ENCODE results near the gene SLC22A14.

Gene SLC22A14

GRCh38 chr3:38347421-38348200 is 65.5 kb downstream of the SLC22A14 start:
- no peak for DNase-seq

GRCh38 chr3:38348903-38349302 is 66.8 kb downstream of the SLC22A14 start:
- DNase-seq = no peak

DNA sequence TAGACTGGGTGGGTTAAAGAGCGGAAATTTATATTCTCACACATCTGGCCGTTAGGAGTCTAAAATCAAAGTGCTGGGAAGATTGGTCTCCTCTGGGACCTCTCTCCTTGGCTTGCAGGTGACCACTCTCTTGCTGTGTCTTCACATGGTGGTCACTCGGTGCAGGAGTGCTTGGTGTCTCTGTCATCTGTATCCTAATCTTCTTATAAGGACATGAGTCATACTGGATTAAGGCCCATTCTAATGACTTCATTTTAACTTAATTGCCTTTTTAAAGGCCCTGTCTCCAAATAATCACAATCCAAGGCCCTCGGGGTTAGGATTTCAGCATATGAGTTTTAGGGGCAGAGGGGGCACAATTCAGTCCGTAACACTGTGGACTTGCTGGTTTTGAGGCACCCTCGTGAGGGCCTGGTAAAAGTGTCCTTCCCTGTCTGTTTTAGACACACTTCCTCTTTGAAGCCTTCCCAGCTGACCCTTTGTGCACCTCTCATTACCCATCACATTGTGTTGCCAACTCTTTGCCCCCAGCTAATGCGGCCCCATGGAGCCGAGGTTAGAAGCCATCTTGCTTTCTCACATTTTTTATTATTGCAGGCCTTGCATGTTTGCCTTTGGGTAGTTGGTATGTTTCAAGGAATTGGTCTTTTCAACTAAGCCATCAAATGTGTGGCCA is 67.7 kb downstream of the SLC22A14 start:
- DNase-seq = no peak

GRCh38 chr3:38353151-38353550 is 71.1 kb downstream of the SLC22A14 start:
- no peak for DNase-seq

GRCh38 chr3:38354588-38355330 is 72.7 kb downstream of the SLC22A14 start:
- no peak for DNase-seq

DNA sequence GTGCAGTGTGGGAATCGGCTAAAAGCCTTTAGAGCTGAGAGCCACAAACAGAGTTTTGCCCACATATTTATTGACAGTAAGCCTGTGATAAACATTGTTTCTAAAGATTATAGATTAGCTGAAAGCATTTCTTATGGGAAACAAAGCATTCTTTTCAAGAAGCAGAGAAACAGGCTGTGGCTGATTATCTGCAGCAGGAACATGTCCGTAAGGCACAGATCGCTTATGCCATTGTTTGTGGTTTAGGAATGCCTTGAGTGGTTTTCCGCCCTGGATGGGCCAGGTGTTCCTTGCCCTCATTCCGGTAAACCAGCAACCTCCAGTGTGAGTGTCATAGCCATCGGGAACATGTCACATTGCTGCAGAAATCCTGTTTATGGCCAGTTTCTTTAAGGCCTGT is 76.9 kb downstream of the SLC22A14 start:
- no peak for DNase-seq

DNA sequence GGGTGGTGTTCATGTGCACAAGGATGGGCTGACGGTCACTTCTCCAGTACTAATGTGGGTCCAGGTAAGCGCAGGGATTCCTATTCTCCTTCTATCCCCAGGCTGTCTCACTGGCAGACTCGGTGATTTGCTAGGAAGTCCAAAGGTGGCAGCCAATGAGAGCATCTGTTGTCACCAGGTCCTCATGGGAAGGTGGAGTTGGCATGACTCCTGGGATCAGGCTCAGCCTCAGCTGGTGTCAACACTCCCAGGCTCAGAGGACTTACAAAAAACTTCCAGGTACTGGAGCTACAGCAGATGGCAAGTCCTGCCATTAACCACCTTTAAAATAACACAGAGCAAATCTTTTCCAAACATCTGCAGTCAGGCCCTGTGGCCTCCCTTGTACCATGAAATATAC is 78.3 kb downstream of the SLC22A14 start:
- no peak for DNase-seq

DNA sequence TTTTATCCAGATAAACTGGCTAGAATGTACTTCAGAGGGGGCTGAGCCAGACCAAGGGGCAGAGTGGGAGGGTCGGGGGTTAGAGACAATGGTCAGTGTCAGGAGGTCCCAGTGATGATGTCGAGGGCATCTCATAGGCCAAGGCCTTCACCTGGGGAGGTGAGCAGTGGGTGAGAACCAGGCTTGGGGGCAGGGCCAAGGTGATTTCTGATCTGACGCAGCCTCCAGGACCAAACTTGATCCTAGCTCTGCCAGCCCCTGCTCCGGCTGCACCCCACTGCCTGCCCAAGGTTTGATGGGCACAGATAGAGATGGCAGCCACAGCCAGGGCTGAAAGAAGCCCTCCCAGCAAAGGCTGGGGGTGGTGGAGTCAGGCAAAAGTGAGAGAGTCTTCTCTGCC is 79.4 kb downstream of the SLC22A14 start:
- DNase-seq = no peak

DNA sequence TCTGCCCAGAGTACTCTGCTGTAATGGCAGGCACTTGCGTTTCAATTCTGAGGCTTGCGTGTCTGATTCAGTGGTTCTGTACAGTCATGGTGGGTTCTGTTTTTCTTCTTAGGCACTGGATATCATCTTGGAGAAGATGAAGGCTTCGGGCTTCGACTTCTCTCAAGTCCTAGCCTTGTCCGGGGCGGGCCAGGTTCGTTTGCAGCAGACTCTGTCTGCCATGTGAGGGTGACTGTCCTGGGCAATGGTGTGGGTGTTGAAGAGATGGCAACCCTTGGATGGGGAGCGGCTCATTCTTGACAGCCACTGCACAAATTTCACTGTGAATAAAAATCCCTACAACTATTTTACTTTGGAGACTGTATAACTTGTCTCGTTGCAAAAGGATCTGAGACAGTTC is 80.7 kb downstream of the SLC22A14 start:
- DNase-seq = no peak

GRCh38 chr3:38364721-38365400 is 82.8 kb downstream of the SLC22A14 start:
- DNase-seq = no peak

DNA sequence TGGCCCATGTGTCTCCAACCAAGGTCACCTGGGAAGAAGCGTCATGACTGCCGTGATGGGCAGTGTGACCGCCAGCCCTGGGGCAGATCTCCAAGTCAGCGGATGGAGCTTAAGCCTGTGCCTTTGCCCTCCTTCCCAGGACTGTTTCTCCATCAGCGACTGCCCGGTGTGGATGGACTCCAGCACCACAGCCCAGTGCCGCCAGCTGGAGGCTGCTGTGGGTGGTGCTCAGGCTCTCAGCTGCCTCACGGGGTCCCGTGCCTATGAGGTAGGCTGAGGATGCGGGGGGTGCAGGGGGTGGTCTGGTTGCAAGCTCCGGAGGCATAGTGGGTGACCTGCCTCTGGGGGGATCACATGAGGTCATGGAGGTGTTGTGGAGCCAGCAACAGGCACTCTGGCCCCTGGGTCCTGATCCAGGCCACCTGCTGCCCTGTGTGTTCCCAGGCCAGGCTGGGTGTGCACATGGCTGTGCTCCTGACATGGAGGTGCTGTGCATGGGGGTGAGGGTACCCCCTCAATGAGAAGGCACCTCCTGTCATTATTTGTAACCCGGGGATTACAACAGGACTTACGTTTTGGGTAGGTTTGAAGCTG is 83.5 kb downstream of the SLC22A14 start:
- DNase-seq = no peak

- DNase-seq = no peak
Observed at GRCh38 chr3:38366082-38366481, 84.0 kb downstream of the SLC22A14 start.

- no peak for DNase-seq
Observed at GRCh38 chr3:38367779-38368178, 85.7 kb downstream of the SLC22A14 start.

Measured in amniotic stem cell (primary cell).